PC-9 (cell line): Measurements from ENCODE around the gene TRPV6. TPM values are rescaled to one million over a fixed set of nuclear protein-coding genes. Genes with fewer than 3 reads are reported as not detected.

Experiments used
- BruUV-seq: library from RNA; stranded (reverse); fragments of 400-500 nt; replicated peaks from 2 replicates; lab custom pipeline; 2021; lab: Mats Ljungman, UMichigan
- CTCF ChIA-PET: fragments of 300-600 bp; sonication (Branson Sonifier 250); formaldehyde crosslinking; loops from one replicate; lab custom pipeline; 2022; ENCODE audit warnings: antibody characterized with exemption; lab: Charles Lee
- POLR2A ChIA-PET: fragments of 300-600 bp; sonication (Branson Sonifier 250); formaldehyde crosslinking; loops from one replicate; lab custom pipeline; 2022; ENCODE audit warnings: antibody characterized with exemption; ENCODE audit not compliant: unreplicated experiment; lab: Charles Lee
- DNase-seq, 2 experiments: peaks; one replicate each; pipeline versions ENCODE4 v3.0.0 to v3.0.0-alpha.2; 2015 to 2022; ENCODE audit warnings: mixed read lengths in 1 of 2
- H2AFZ ChIP-seq: fragments of 200-600 bp; sonication (generic); 2 replicates; pipeline ENCODE4 v1.8.1; 2017; ENCODE audit warnings: antibody characterized with exemption
- H3F3A ChIP-seq: fragments of 200-600 bp; sonication (generic); 2 replicates; pipeline ENCODE4 v1.8.1; 2017; ENCODE audit warnings: antibody characterized with exemption, mild to moderate bottlenecking, low read depth; ENCODE audit not compliant: insufficient read depth
- H3K27ac ChIP-seq: fragments of 200-600 bp; sonication (generic); 2 replicates; pipeline ENCODE4 v1.6.1; 2016; ENCODE audit warnings: mixed run types
- H3K27me3 ChIP-seq: fragments of 200-600 bp; sonication (generic); 2 replicates; pipeline ENCODE4 v1.6.1; 2016; ENCODE audit warnings: low read depth, mixed run types; ENCODE audit not compliant: insufficient read depth
- H3K36me3 ChIP-seq: fragments of 200-600 bp; sonication (generic); 2 replicates; pipeline ENCODE4 v1.6.1; 2016; ENCODE audit warnings: low read depth, mixed run types
- H3K4me1 ChIP-seq: fragments of 200-600 bp; sonication (generic); replicated peaks from 2 replicates; pipeline ENCODE4 v1.6.1; 2016; ENCODE audit warnings: mixed run types; ENCODE audit not compliant: insufficient read depth
- H3K4me2 ChIP-seq: fragments of 200-600 bp; sonication (generic); 2 replicates; pipeline ENCODE4 v1.6.1; 2017; ENCODE audit warnings: mixed run types
- H3K4me3 ChIP-seq: fragments of 200-600 bp; sonication (generic); 2 replicates; pipeline ENCODE4 v1.6.1; 2016; ENCODE audit warnings: mixed run types
- H3K79me2 ChIP-seq: fragments of 200-600 bp; sonication (generic); 2 replicates; pipeline ENCODE4 v1.6.1; 2017; ENCODE audit warnings: low read depth, mixed run types
- H3K9me2 ChIP-seq: fragments of 200-600 bp; sonication (generic); 2 replicates; pipeline ENCODE4 v1.8.1; 2017; ENCODE audit warnings: mild to moderate bottlenecking; ENCODE audit not compliant: insufficient read depth
- H3K9me3 ChIP-seq: fragments of 200-600 bp; sonication (generic); 2 replicates; pipeline ENCODE4 v1.8.1; 2016; ENCODE audit warnings: low read depth; ENCODE audit not compliant: insufficient read depth
- H4K20me1 ChIP-seq: fragments of 200-600 bp; sonication (generic); 2 replicates; pipeline ENCODE4 v1.8.1; 2017; ENCODE audit not compliant: insufficient read depth
- EZH2 ChIP-seq: fragments of 200-600 bp; sonication (generic); IDR thresholded peaks from 2 replicates; pipeline ENCODE4 v1.8.0; 2017; ENCODE audit warnings: antibody characterized with exemption, low read depth
- intact Hi-C: fragments of 100-400 bp; cut with micrococcal nuclease; formaldehyde crosslinking; loops from one replicate; pipeline ENCODE4 v1.10.0; 2022; ENCODE audit not compliant: unreplicated experiment
- total RNA-seq: library from RNA; stranded (reverse); gene quantifications from 2 replicates; pipeline ENCODE4 v1.2.3, GENCODE V29; 2021
- TF ChIP-seq, protein P1 (sequence below): fragments of 200-600 bp; sonication (generic); conservative IDR thresholded peaks from 2 replicates; pipeline ENCODE4 v1.6.1; 2017; ENCODE audit warnings: mixed run types, antibody characterized with exemption, mild to moderate bottlenecking, moderate library complexity

TRPV6 gene
- total RNA-seq, 1 experiment from 2014 or later: 14.7 TPM

DNA sequence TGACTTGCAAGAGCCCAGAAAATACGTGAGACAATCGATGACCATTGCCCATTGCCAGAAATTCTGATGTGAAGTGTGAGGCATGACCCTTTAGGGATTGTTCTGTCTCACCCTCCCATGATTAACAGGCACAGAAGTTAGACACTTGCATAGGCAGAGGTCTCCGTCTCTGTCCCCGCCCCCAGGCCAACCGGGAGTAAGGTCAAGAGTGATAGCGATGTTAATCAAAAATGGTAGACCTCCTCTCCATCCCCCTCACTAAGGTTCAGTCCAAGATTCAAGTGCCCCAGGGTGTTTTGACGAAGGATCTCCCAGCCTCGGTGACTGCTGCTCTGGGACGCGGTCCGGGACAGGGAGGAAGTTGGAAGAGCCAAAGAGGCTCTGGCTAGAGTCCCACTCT, 22.7 kb upstream of the TRPV6 start:
- H2AFZ ChIP-seq: no peak overlapping the region
- H3K36me3 ChIP-seq: no peaks in the 10 kb centered on the region
- no peaks in the 10 kb centered on the region for H4K20me1 ChIP-seq
- no peak overlapping the region for H3K27ac ChIP-seq
- no peak overlapping the region for H3K4me3 ChIP-seq
- H3K79me2 ChIP-seq: no peaks in the 10 kb centered on the region
- peaks cover 25% of the 10 kb centered on the region for H3K4me1 ChIP-seq
- DNase-seq: no peak
- H3K27me3 ChIP-seq: no peaks in the 10 kb centered on the region
- BruUV-seq: no TSS peak
- intact Hi-C loops: no loop called here
- POLR2A ChIA-PET: no interaction called here
- H3F3A ChIP-seq: peaks cover 14% of the 10 kb centered on the region; the same call in 1 of the 2 replicates
- H3K4me2 ChIP-seq: no peak overlapping the region
- peaks cover 30% of the 10 kb centered on the region for H3K9me3 ChIP-seq
- TF ChIP-seq, protein P1, sequence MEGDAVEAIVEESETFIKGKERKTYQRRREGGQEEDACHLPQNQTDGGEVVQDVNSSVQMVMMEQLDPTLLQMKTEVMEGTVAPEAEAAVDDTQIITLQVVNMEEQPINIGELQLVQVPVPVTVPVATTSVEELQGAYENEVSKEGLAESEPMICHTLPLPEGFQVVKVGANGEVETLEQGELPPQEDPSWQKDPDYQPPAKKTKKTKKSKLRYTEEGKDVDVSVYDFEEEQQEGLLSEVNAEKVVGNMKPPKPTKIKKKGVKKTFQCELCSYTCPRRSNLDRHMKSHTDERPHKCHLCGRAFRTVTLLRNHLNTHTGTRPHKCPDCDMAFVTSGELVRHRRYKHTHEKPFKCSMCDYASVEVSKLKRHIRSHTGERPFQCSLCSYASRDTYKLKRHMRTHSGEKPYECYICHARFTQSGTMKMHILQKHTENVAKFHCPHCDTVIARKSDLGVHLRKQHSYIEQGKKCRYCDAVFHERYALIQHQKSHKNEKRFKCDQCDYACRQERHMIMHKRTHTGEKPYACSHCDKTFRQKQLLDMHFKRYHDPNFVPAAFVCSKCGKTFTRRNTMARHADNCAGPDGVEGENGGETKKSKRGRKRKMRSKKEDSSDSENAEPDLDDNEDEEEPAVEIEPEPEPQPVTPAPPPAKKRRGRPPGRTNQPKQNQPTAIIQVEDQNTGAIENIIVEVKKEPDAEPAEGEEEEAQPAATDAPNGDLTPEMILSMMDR: no peak
- TF ChIP-seq EZH2: no peak
- no peaks in the 10 kb centered on the region for H3K9me2 ChIP-seq
- CTCF ChIA-PET: no interaction called here

DNA sequence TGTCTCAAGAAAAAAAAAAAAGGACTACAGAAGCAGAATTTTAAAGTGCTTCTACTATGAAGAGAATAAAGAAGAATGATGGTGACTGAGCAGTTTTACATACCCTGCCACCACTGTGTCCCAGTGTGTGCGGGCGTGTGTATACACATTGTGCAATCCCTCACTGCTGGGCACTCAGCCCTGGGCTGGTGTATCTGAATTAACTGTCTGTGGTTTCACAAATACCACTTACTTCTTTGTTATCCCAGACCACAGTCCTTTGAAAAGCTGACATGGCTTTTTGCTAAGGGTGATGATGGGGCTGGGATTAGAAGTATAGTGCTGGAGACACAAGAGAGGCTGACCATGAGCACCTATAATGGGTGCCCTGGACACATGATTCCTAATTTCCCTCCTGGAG, 21.1 kb upstream of the TRPV6 start:
- TF ChIP-seq EZH2: no peak
- TF ChIP-seq, protein P1: no peak
- intact Hi-C loops: no loop called here
- Histone ChIP-seq H3K27ac (no peak overlapping the region), H2AFZ (no peak overlapping the region), H4K20me1 (no peaks in the 10 kb centered on the region), H3K4me2 (no peak overlapping the region), H3K4me3 (no peak overlapping the region), H3K36me3 (no peaks in the 10 kb centered on the region), H3K27me3 (no peaks in the 10 kb centered on the region), H3K9me3 (peaks cover 30% of the 10 kb centered on the region), H3F3A (peaks cover 14% of the 10 kb centered on the region; the same call in 1 of the 2 replicates), H3K4me1 (peaks cover 17% of the 10 kb centered on the region), H3K9me2 (no peaks in the 10 kb centered on the region), H3K79me2 (no peaks in the 10 kb centered on the region)
- BruUV-seq: no TSS peak
- CTCF ChIA-PET: no interaction called here
- POLR2A ChIA-PET: no interaction called here
- no peak for DNase-seq

DNA sequence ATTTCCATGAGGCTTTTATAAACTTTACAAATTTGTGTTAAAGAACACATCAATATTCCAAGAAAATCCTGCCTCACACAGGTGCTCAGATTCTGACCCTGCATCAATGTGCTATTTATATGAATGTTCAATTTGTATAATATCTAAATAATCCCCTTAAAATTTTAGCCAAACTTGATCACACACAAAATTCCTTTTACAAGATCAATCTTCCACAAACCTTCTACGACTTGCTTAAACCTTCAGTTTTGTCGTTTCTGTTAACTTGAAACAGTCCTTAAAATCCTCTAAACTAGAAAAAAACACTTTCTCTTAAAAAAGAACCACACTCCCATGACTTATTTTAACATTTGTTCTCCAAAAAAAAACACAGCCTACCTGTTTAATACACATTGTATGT, 20.2 kb upstream of the TRPV6 start:
- no peak overlapping the region for H2AFZ ChIP-seq
- H3K9me3 ChIP-seq: peaks cover 30% of the 10 kb centered on the region
- H3K4me1 ChIP-seq: peaks cover 17% of the 10 kb centered on the region
- no peak overlapping the region for H3K4me2 ChIP-seq
- BruUV-seq: no TSS peak
- H4K20me1 ChIP-seq: no peaks in the 10 kb centered on the region
- CTCF ChIA-PET: no interaction called here
- POLR2A ChIA-PET: no interaction called here
- H3K79me2 ChIP-seq: no peaks in the 10 kb centered on the region
- no peaks in the 10 kb centered on the region for H3K9me2 ChIP-seq
- H3F3A ChIP-seq: peaks cover 14% of the 10 kb centered on the region; the same call in 1 of the 2 replicates
- no peak overlapping the region for H3K27ac ChIP-seq
- no peak overlapping the region for H3K4me3 ChIP-seq
- H3K27me3 ChIP-seq: no peaks in the 10 kb centered on the region
- DNase-seq: no peak
- intact Hi-C loops: no loop called here
- TF ChIP-seq, protein P1: no peak
- no peak for TF ChIP-seq EZH2
- no peaks in the 10 kb centered on the region for H3K36me3 ChIP-seq
